ENCODE measurements around the gene BBLN.

GRCh38 chr9:128141604-128142003, 18.5 kb upstream of the BBLN start:
- TF ChIP-seq ATF3 (IDR thresholded peaks at IDR 0.05) (no peak), CTCF (IDR thresholded peaks at IDR 0.05; ENCODE audit: low read depth, low read length, missing input control) (no peak), YY1 (IDR thresholded peaks at IDR 0.05) (no peak), EGR1 (IDR thresholded peaks at IDR 0.05; ENCODE audit: low read depth in 2 of 2) (no peak), MAX (IDR thresholded peaks at IDR 0.05) (no peak), JUND (IDR thresholded peaks at IDR 0.05) (no peak), REST (IDR thresholded peaks at IDR 0.05) (no peak)

Data from liver (tissue), 3 donors.